HepG2 (cell line): Measurements from ENCODE around the gene SFRP2. TPM values are rescaled to one million over a fixed set of nuclear protein-coding genes. Genes with fewer than 3 reads are reported as not detected.

Experiments used
- ATAC-seq: fragments of 200-7000 bp; cut with Tn5 transposase; 3 replicates; pipeline ENCODE4 v1.9.1; 2020; ENCODE audit warnings: mild to moderate bottlenecking, moderate library complexity
- BruUV-seq: library from RNA; stranded (reverse); fragments of 400-500 nt; replicated peaks from 2 replicates; lab custom pipeline; 2021; lab: Mats Ljungman, UMichigan
- CTCF ChIA-PET: fragments of 300-600 bp; formaldehyde crosslinking; extraction: SDS; loops from one replicate; lab custom pipeline; 2021; ENCODE audit warnings: low total read pairs, inconsistent platforms, low intra/inter-chr PET ratio; lab: Yijun Ruan, JAX
- POLR2A ChIA-PET: fragments of 350-600 bp; sonication (Branson Sonifier 250); formaldehyde crosslinking; loops from one replicate; lab custom pipeline; 2020; ENCODE audit warnings: antibody characterized with exemption, inconsistent platforms; lab: Yijun Ruan, JAX
- DNase-seq: peaks from one replicate; pipeline ENCODE4 v3.0.0-alpha.2; 2015; ENCODE audit warnings: low spot score
- FAIRE-seq: peaks from 3 replicates; lab custom pipeline; 2011; peaks lifted over from hg19 to GRCh38; lab: Jason Lieb, UNC
- H2AFZ ChIP-seq: one replicate; pipeline ENCODE4 v1.6.1; 2011; ENCODE audit warnings: low read length, inconsistent platforms
- H3K27ac ChIP-seq: fragments of 300-600 bp; 3 replicates; pipeline ENCODE4 v1.8.0; 2011; ENCODE audit warnings: mixed run types, mild to moderate bottlenecking, mixed read lengths, low read length, inconsistent platforms; ENCODE audit not compliant: insufficient read depth; ENCODE audit errors: extremely low read length
- H3K27me3 ChIP-seq, 2 experiments: fragments of 200-600 bp in 1 of 2; 2 replicates in 1 of 2; 3 replicates in 1 of 2; pipeline versions ENCODE4 v1.6.0 to v1.8.0; 2011; ENCODE audit warnings: low read length in 2 of 2, mild to moderate bottlenecking in 2 of 2, moderate library complexity in 2 of 2, inconsistent platforms in 1 of 2; ENCODE audit not compliant: insufficient read depth in 2 of 2, control insufficient read depth in 1 of 2
- H3K36me3 ChIP-seq, 2 experiments: fragments of 200-600 bp in 1 of 2; replicated peaks in 1 of 2; 2 replicates in 1 of 2; 3 replicates in 1 of 2; pipeline versions ENCODE4 v1.5.1 to v1.8.0; 2011; ENCODE audit warnings: low read length in 2 of 2, inconsistent platforms in 1 of 2; ENCODE audit not compliant: insufficient read depth in 2 of 2, control insufficient read depth in 1 of 2
- H3K4me1 ChIP-seq: 2 replicates; pipeline ENCODE4 v1.5.1; 2012; ENCODE audit warnings: low read length, inconsistent platforms; ENCODE audit not compliant: insufficient read depth
- H3K4me2 ChIP-seq: 2 replicates; pipeline ENCODE4 v1.6.0; 2011; ENCODE audit warnings: low read depth, low read length, inconsistent platforms
- H3K4me3 ChIP-seq, 3 experiments: fragments of 200-600 bp in 1 of 3; sonication (generic), shearing (Covaris generic) in 1 of 3; replicated peaks in 1 of 3; 2 replicates each; pipeline ENCODE4 v1.5.1; 2011 to 2016; ENCODE audit warnings: low read length in 3 of 3, inconsistent platforms in 2 of 3, low read depth in 2 of 3, mild to moderate bottlenecking in 2 of 3, control low read depth in 1 of 3, mixed read lengths in 1 of 3; ENCODE audit not compliant: insufficient read depth in 1 of 3
- H3K79me2 ChIP-seq: one replicate; pipeline ENCODE4 v1.6.1; 2011; ENCODE audit warnings: low read length, inconsistent platforms; ENCODE audit not compliant: insufficient read depth
- H3K9ac ChIP-seq: 2 replicates; pipeline ENCODE4 v1.6.0; 2011; ENCODE audit warnings: mild to moderate bottlenecking, low read depth, low read length, inconsistent platforms; ENCODE audit not compliant: insufficient read depth
- H3K9me3 ChIP-seq: 2 replicates; pipeline ENCODE4 v1.5.1; 2012; ENCODE audit warnings: mild to moderate bottlenecking, low read length
- H4K20me1 ChIP-seq: 2 replicates; pipeline ENCODE4 v1.6.0; 2011; ENCODE audit warnings: inconsistent platforms, mild to moderate bottlenecking, low read length, moderate library complexity; ENCODE audit not compliant: insufficient read depth
- BCL3 ChIP-seq: sonication (generic); formaldehyde crosslinking; IDR thresholded peaks from 2 replicates; pipeline ENCODE4 v1.5.1; 2020; ENCODE audit warnings: mild to moderate bottlenecking, missing genetic modification reagents, moderate library complexity
- HIVEP1 ChIP-seq: sonication (generic); formaldehyde crosslinking; IDR thresholded peaks from 2 replicates; pipeline ENCODE4 v1.4.0; 2020; ENCODE audit warnings: mild to moderate bottlenecking, missing genetic modification reagents
- PAXIP1 ChIP-seq: sonication (generic); formaldehyde crosslinking; conservative IDR thresholded peaks from 2 replicates; pipeline ENCODE4 v1.4.0; 2020; ENCODE audit warnings: mild to moderate bottlenecking, missing genetic modification reagents, moderate library complexity
- TMF1 ChIP-seq: sonication (generic); formaldehyde crosslinking; IDR thresholded peaks from 2 replicates; pipeline ENCODE4 v1.8.1; 2022; ENCODE audit warnings: low read depth, missing genetic modification reagents
- ZSCAN22 ChIP-seq: sonication (generic); formaldehyde crosslinking; IDR thresholded peaks from 2 replicates; pipeline ENCODE4 v1.4.0; 2020; ENCODE audit warnings: mild to moderate bottlenecking, missing genetic modification reagents
- WGBS: methylation state at CpG from one replicate; pipeline ENCODE4 v1.1.6; 2017; ENCODE audit warnings: low lambda C conversion rate; 5-methylcytosine and 5-hydroxymethylcytosine counted together
- in situ Hi-C: cut with HindIII; loops from 2 replicates; pipeline ENCODE4 v1.10.0; 2017; ENCODE audit warnings: low pct_unique_long_range_greater_than_20kb; ENCODE audit not compliant: extremely low pct_ligation_motif_present
- intact Hi-C: fragments of 100-400 bp; cut with micrococcal nuclease; formaldehyde crosslinking; loops from one replicate; pipeline ENCODE4 v1.10.0; 2022; ENCODE audit not compliant: unreplicated experiment
- polyA plus RNA-seq, 8 experiments: library from polyadenylated mRNA; depleted of rRNA in 3 of 8; stranded (reverse) in 7 of 8; unstranded in 1 of 8; fragments of >200 nt; fragmentation: Illumina TruSeq in 4 of 8; extraction: Trizol in 4 of 8; gene quantifications; 2 replicates each; pipeline versions ENCODE4 v1.2.1 to v1.2.3, GENCODE V29; 2011 to 2016; ENCODE audit warnings: low read depth in 4 of 8, missing spikeins in 1 of 8, mixed read lengths in 1 of 8; ENCODE audit not compliant: insufficient read depth in 1 of 8
- total RNA-seq, 5 experiments: library from RNA; depleted of rRNA; stranded (reverse); fragments of >200 nt; fragmentation: Illumina TruSeq; extraction: Trizol; gene quantifications; 2 replicates each; pipeline ENCODE4 v1.2.3, GENCODE V29; 2016; ENCODE audit warnings: low read depth in 1 of 5

The SFRP2 gene
- total and polyA plus RNA-seq, 2 of the 13 experiments (the other 11 are each of a cell fraction or from before 2014, with no cell fraction given) = not detected

- Histone ChIP-seq H3K4me2 (no peak overlapping the region), H3K4me3 (no peak overlapping the region), H3K79me2 (no peaks in the 10 kb centered on the region), H3K36me3 (no peaks in the 10 kb centered on the region), H4K20me1 (no peaks in the 10 kb centered on the region), H3K4me1 (no peaks in the 10 kb centered on the region), H3K9ac (no peak overlapping the region), H3K9me3 (no peaks in the 10 kb centered on the region), H2AFZ (no peak overlapping the region), H3K27me3 (no peaks in the 10 kb centered on the region), H3K27ac (no peak overlapping the region)
- TF ChIP-seq HIVEP1 (CRISPR knock-in tag) = no peak
- TF ChIP-seq BCL3 = no peak
- TF ChIP-seq TMF1 (CRISPR knock-in tag) = no peak
- no peak for TF ChIP-seq ZSCAN22 (CRISPR knock-in tag)
- no peak for TF ChIP-seq PAXIP1 (CRISPR knock-in tag)
- no peak for ATAC-seq
- BruUV-seq = no TSS peak
- WGBS = 0% methylated on average over 6 of the region's 6 CpGs
- POLR2A ChIA-PET = no interaction called here
- no peak for DNase-seq
- intact Hi-C loops = no loop called here
- in situ Hi-C loops = no loop called here
- CTCF ChIA-PET = no interaction called here
- FAIRE-seq = no peak
Measured at GRCh38 chr4:153748378-153748777, 40.5 kb downstream of the SFRP2 start.
